Body of pancreas (tissue), 4 donors: ENCODE results near the gene VWDE. TPM values are rescaled to one million over a fixed set of nuclear protein-coding genes. Genes with fewer than 3 reads are reported as not detected.

Experiments
- ATAC-seq: fragments of 150-250 bp; one replicate; pipeline ENCODE4 v1.9.1; 2016
- DNase-seq, 4 donors: peaks; one replicate each; pipeline ENCODE4 v3.0.0-alpha.2; 2019
- H3K27ac ChIP-seq, 4 donors: fragments of 200-600 bp; sonication (generic); 1 replicate in 3 of 4; 2 replicates in 1 of 4; pipeline versions ENCODE4 v1.5.1 to v1.6.1; 2016 to 2019; ENCODE audit warnings: mild to moderate bottlenecking in 1 of 4, mixed read lengths in 1 of 4, moderate library complexity in 1 of 4
- H3K27me3 ChIP-seq, 2 donors: fragments of 200-600 bp; sonication (generic); one replicate each; pipeline ENCODE4 v1.6.0; 2016; ENCODE audit warnings: mild to moderate bottlenecking in 1 of 2
- H3K36me3 ChIP-seq, 2 donors: fragments of 200-600 bp; sonication (generic); replicated peaks in 1 of 2; 2 replicates each; pipeline ENCODE4 v1.5.1; 2016; ENCODE audit warnings: low read depth in 2 of 2; ENCODE audit not compliant: insufficient read depth in 1 of 2
- H3K4me1 ChIP-seq: fragments of 200-600 bp; sonication (generic); one replicate; pipeline ENCODE4 v1.6.0; 2016
- H3K4me3 ChIP-seq, 2 donors: fragments of 200-600 bp; sonication (generic); 1 replicate in 1 of 2; 2 replicates in 1 of 2; pipeline ENCODE4 v1.5.1; 2016 to 2019
- H3K9me3 ChIP-seq, 3 donors: fragments of 200-600 bp; sonication (generic); 1 replicate in 2 of 3; 2 replicates in 1 of 3; pipeline ENCODE4 v1.5.1; 2016
- CTCF ChIP-seq, 7 experiments: fragments of 450-650 bp in 4 of 7; fragments of 200-600 bp in 3 of 7; sonication (generic) in 3 of 7; IDR thresholded peaks; one replicate each; pipeline ENCODE4 v1.5.1; 2016 to 2019; ENCODE audit warnings: antibody characterized with exemption in 7 of 7
- POLR2A ChIP-seq, 3 donors: fragments of 450-650 bp; IDR thresholded peaks; one replicate each; pipeline ENCODE4 v1.6.1; 2016; ENCODE audit warnings: antibody characterized with exemption in 3 of 3, mild to moderate bottlenecking in 2 of 3
- WGBS, 2 donors: methylation state at CpG; one replicate each; pipeline ENCODE4 v1.1.5; 2017; 5-methylcytosine and 5-hydroxymethylcytosine counted together
- intact Hi-C: fragments of 100-400 bp; cut with DNase I; formaldehyde crosslinking; loops from one replicate; pipeline ENCODE4 v1.15.1; 2023
- total RNA-seq, 2 donors: library from RNA; depleted of rRNA; stranded (reverse); fragments of >200 nt; gene quantifications; one replicate each; pipeline ENCODE4 v1.1.0, GENCODE V29; 2016

VWDE gene
- total RNA-seq, 2 donors from 2014 or later: 1.6 to 2.6 TPM

GRCh38 chr7:12383377-12383776 lies 20.3 kb downstream of the VWDE start:
- no peaks in the 10 kb centered on the region for H3K27me3 ChIP-seq
- H3K4me3 ChIP-seq: no peak overlapping the region
- no peak for TF ChIP-seq POLR2A (IDR thresholded peaks at IDR 0.05)
- WGBS, 2 donors: 74 to 79% methylated on average over 3 of the region's 3 CpGs
- intact Hi-C loops: no loop called here
- H3K4me1 ChIP-seq: no peaks in the 10 kb centered on the region
- H3K27ac ChIP-seq: no peak overlapping the region
- no peaks in the 10 kb centered on the region for H3K9me3 ChIP-seq
- no peaks in the 10 kb centered on the region for H3K36me3 ChIP-seq
- DNase-seq (no peak), ATAC-seq (no peak)

GRCh38 chr7:12378389-12378788 lies 25.3 kb downstream of the VWDE start:
- no peaks in the 10 kb centered on the region for H3K9me3 ChIP-seq
- 68 to 69% methylated on average over 2 of the region's 2 CpGs for WGBS, 2 donors
- ATAC-seq (no peak), DNase-seq (no peak)
- intact Hi-C loops: no loop called here
- no peak overlapping the region for H3K4me3 ChIP-seq
- H3K27me3 ChIP-seq: no peaks in the 10 kb centered on the region
- TF ChIP-seq CTCF (IDR thresholded peaks at IDR 0.05): no peak
- no peak for TF ChIP-seq POLR2A (IDR thresholded peaks at IDR 0.05)
- H3K4me1 ChIP-seq: no peaks in the 10 kb centered on the region
- H3K36me3 ChIP-seq: no peaks in the 10 kb centered on the region
- H3K27ac ChIP-seq: no peak overlapping the region

GRCh38 chr7:12377406-12377805 lies 26.3 kb downstream of the VWDE start:
- Histone ChIP-seq H3K27ac (no peak overlapping the region), H3K27me3 (no peaks in the 10 kb centered on the region), H3K4me1 (no peaks in the 10 kb centered on the region), H3K36me3 (no peaks in the 10 kb centered on the region), H3K4me3 (no peak overlapping the region), H3K9me3 (no peaks in the 10 kb centered on the region)
- DNase-seq (no peak), ATAC-seq (no peak)
- TF ChIP-seq POLR2A (IDR thresholded peaks at IDR 0.05) (no peak), CTCF (IDR thresholded peaks at IDR 0.05) (no peak)
- 59 to 62% methylated on average over 5 of the region's 5 CpGs for WGBS, 2 donors
- intact Hi-C loops: no loop called here

- ATAC-seq (no peak), DNase-seq (no peak)
- no peak for TF ChIP-seq POLR2A (IDR thresholded peaks at IDR 0.05)
- TF ChIP-seq CTCF (IDR thresholded peaks at IDR 0.05): no peak
- WGBS, 2 donors: 41 to 50% methylated on average over 5 of the region's 5 CpGs
- H3K36me3 ChIP-seq: no peaks in the 10 kb centered on the region
- H3K4me3 ChIP-seq: no peak overlapping the region
- H3K9me3 ChIP-seq: no peaks in the 10 kb centered on the region
- H3K4me1 ChIP-seq: no peaks in the 10 kb centered on the region
- H3K27me3 ChIP-seq: no peaks in the 10 kb centered on the region
- no peak overlapping the region for H3K27ac ChIP-seq
- intact Hi-C loops: no loop called here
Observed at GRCh38 chr7:12373580-12374263, 29.9 kb downstream of the VWDE start.

- DNase-seq (no peak), ATAC-seq (no peak)
- 79 to 82% methylated on average over 7 of the region's 7 CpGs for WGBS, 2 donors
- TF ChIP-seq CTCF (IDR thresholded peaks at IDR 0.05) (no peak), POLR2A (IDR thresholded peaks at IDR 0.05) (no peak)
- intact Hi-C loops: no loop called here
- Histone ChIP-seq H3K27ac (no peak overlapping the region), H3K4me1 (no peaks in the 10 kb centered on the region), H3K9me3 (no peaks in the 10 kb centered on the region), H3K4me3 (no peak overlapping the region), H3K27me3 (no peaks in the 10 kb centered on the region), H3K36me3 (no peaks in the 10 kb centered on the region)
Observed at GRCh38 chr7:12370249-12370648, 33.4 kb downstream of the VWDE start.
